ENCODE measurements around the gene UBE2QL1.

The UBE2QL1 gene

DNA sequence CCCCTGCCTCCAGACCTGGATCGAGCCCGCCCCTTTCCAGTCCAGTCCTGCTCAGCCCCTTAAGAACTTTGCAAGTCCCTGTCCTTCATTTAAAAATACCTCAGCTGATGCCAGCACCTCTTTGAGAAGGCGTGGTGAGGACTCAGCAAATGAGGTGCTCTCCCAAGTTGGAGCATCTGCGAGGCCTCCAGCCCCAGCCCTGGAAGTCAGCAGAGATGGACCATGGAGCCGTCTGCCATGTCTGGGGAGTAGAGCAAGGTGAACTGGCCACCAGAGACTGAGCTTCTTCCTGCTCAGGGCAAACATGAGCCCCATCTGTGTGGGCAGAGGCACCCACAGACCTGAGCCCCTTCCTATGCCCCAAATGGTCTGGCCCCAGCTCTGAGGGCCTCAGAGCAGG lies 71.5 kb downstream of the UBE2QL1 start:
- TF ChIP-seq TOX (CRISPR knock-in tag; IDR thresholded peaks at IDR 0.05; ENCODE audit: borderline replicate concordance): no peak
- TF ChIP-seq SNAI2 (CRISPR knock-in tag; IDR thresholded peaks at IDR 0.05): no peak
- TF ChIP-seq ZNF565 (CRISPR knock-in tag; conservative IDR thresholded peaks at IDR 0.05; ENCODE audit: low read depth): no peak
- TF ChIP-seq GLIS3 (CRISPR knock-in tag; IDR thresholded peaks at IDR 0.05): no peak
- no peak for TF ChIP-seq ESRRG (CRISPR knock-in tag; IDR thresholded peaks at IDR 0.05)
- no peak for TF ChIP-seq TCF4 (CRISPR knock-in tag; IDR thresholded peaks at IDR 0.05; ENCODE audit: borderline replicate concordance)
- TF ChIP-seq RARB (CRISPR knock-in tag; IDR thresholded peaks at IDR 0.05): no peak
- no peak for TF ChIP-seq PPARA (CRISPR knock-in tag; IDR thresholded peaks at IDR 0.05; ENCODE audit: borderline replicate concordance)
- no peak for TF ChIP-seq ZNF70 (CRISPR knock-in tag; IDR thresholded peaks at IDR 0.05)
- TF ChIP-seq ZFP30 (CRISPR knock-in tag; IDR thresholded peaks at IDR 0.05): no peak
- TF ChIP-seq BACH2 (CRISPR knock-in tag; IDR thresholded peaks at IDR 0.05; ENCODE audit: borderline replicate concordance): no peak
- TF ChIP-seq, protein P1, sequence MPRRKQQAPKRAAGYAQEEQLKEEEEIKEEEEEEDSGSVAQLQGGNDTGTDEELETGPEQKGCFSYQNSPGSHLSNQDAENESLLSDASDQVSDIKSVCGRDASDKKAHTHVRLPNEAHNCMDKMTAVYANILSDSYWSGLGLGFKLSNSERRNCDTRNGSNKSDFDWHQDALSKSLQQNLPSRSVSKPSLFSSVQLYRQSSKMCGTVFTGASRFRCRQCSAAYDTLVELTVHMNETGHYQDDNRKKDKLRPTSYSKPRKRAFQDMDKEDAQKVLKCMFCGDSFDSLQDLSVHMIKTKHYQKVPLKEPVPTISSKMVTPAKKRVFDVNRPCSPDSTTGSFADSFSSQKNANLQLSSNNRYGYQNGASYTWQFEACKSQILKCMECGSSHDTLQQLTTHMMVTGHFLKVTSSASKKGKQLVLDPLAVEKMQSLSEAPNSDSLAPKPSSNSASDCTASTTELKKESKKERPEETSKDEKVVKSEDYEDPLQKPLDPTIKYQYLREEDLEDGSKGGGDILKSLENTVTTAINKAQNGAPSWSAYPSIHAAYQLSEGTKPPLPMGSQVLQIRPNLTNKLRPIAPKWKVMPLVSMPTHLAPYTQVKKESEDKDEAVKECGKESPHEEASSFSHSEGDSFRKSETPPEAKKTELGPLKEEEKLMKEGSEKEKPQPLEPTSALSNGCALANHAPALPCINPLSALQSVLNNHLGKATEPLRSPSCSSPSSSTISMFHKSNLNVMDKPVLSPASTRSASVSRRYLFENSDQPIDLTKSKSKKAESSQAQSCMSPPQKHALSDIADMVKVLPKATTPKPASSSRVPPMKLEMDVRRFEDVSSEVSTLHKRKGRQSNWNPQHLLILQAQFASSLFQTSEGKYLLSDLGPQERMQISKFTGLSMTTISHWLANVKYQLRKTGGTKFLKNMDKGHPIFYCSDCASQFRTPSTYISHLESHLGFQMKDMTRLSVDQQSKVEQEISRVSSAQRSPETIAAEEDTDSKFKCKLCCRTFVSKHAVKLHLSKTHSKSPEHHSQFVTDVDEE (CRISPR knock-in tag; IDR thresholded peaks at IDR 0.05): no peak
- TF ChIP-seq CSDC2 (CRISPR knock-in tag; IDR thresholded peaks at IDR 0.05): no peak
- TF ChIP-seq, protein P2, sequence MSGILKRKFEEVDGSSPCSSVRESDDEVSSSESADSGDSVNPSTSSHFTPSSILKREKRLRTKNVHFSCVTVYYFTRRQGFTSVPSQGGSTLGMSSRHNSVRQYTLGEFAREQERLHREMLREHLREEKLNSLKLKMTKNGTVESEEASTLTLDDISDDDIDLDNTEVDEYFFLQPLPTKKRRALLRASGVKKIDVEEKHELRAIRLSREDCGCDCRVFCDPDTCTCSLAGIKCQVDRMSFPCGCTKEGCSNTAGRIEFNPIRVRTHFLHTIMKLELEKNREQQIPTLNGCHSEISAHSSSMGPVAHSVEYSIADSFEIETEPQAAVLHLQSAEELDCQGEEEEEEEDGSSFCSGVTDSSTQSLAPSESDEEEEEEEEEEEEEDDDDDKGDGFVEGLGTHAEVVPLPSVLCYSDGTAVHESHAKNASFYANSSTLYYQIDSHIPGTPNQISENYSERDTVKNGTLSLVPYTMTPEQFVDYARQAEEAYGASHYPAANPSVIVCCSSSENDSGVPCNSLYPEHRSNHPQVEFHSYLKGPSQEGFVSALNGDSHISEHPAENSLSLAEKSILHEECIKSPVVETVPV (CRISPR knock-in tag; IDR thresholded peaks at IDR 0.05): no peak
- TF ChIP-seq ZC3H10 (CRISPR knock-in tag; IDR thresholded peaks at IDR 0.05): no peak
- TF ChIP-seq, protein P3, sequence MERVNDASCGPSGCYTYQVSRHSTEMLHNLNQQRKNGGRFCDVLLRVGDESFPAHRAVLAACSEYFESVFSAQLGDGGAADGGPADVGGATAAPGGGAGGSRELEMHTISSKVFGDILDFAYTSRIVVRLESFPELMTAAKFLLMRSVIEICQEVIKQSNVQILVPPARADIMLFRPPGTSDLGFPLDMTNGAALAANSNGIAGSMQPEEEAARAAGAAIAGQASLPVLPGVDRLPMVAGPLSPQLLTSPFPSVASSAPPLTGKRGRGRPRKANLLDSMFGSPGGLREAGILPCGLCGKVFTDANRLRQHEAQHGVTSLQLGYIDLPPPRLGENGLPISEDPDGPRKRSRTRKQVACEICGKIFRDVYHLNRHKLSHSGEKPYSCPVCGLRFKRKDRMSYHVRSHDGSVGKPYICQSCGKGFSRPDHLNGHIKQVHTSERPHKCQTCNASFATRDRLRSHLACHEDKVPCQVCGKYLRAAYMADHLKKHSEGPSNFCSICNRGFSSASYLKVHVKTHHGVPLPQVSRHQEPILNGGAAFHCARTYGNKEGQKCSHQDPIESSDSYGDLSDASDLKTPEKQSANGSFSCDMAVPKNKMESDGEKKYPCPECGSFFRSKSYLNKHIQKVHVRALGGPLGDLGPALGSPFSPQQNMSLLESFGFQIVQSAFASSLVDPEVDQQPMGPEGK (CRISPR knock-in tag; IDR thresholded peaks at IDR 0.05; ENCODE audit: borderline replicate concordance): no peak
- TF ChIP-seq OSR1 (CRISPR knock-in tag; IDR thresholded peaks at IDR 0.05): no peak
- TF ChIP-seq ZFP3 (CRISPR knock-in tag; IDR thresholded peaks at IDR 0.05): no peak
- TF ChIP-seq, protein P4, sequence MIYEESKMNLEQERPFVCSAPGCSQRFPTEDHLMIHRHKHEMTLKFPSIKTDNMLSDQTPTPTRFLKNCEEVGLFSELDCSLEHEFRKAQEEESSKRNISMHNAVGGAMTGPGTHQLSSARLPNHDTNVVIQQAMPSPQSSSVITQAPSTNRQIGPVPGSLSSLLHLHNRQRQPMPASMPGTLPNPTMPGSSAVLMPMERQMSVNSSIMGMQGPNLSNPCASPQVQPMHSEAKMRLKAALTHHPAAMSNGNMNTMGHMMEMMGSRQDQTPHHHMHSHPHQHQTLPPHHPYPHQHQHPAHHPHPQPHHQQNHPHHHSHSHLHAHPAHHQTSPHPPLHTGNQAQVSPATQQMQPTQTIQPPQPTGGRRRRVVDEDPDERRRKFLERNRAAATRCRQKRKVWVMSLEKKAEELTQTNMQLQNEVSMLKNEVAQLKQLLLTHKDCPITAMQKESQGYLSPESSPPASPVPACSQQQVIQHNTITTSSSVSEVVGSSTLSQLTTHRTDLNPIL (CRISPR knock-in tag; IDR thresholded peaks at IDR 0.05; ENCODE audit: low read depth): no peak
- ATAC-seq: no peak

DNA sequence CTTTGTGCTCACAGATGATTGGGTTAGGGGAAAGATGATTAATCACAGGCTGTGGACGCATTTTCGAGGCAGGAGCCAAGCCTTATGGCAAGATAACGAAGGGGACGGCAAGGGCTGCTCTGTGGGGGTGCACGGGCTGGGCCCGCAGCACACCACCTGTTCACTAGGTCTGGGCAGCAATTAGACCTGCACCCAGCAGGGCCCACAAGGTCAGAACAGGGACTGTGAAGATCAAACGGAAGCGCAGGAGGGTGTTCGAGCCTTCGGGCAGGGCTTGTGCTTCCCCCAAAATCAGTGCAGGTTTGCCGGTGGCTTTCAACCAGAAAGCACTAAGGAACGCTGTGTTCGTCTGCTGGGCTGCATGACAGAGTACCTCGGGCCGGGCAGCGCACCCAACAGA lies 73.7 kb downstream of the UBE2QL1 start:
- no peak for ATAC-seq
- no peak for TF ChIP-seq SNAI2 (CRISPR knock-in tag; IDR thresholded peaks at IDR 0.05)
- no peak for TF ChIP-seq ZC3H10 (CRISPR knock-in tag; IDR thresholded peaks at IDR 0.05)

DNA sequence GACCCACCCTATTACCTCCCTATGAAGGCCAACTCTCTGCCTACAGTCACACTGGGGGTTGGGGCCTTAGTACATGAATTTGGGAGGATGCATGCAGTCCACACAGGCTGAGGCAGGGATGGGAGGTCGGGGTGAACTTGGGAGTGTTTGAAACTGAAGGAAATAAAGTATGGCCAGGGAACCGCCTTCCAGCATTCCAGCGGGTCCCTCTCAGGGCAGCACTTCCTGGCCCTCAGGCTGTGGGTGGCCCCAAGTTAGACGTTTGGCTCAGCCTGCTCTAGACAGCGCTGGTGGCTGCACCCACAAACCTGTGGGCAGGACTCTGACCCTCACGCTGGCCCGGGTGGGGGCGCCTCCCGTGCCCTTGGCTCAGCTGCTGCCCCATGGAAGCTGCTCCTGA lies 74.3 kb downstream of the UBE2QL1 start:
- no peak for ATAC-seq
- TF ChIP-seq ZFP30 (CRISPR knock-in tag; IDR thresholded peaks at IDR 0.05): no peak
- TF ChIP-seq CSDC2 (CRISPR knock-in tag; IDR thresholded peaks at IDR 0.05): no peak
- TF ChIP-seq, protein P1 (CRISPR knock-in tag; IDR thresholded peaks at IDR 0.05): no peak
- no peak for TF ChIP-seq OSR1 (CRISPR knock-in tag; IDR thresholded peaks at IDR 0.05)
- no peak for TF ChIP-seq ZC3H10 (CRISPR knock-in tag; IDR thresholded peaks at IDR 0.05)
- no peak for TF ChIP-seq ISL1 (CRISPR knock-in tag; IDR thresholded peaks at IDR 0.05)
- no peak for TF ChIP-seq TOX (CRISPR knock-in tag; IDR thresholded peaks at IDR 0.05; ENCODE audit: borderline replicate concordance)
- TF ChIP-seq, protein P5, sequence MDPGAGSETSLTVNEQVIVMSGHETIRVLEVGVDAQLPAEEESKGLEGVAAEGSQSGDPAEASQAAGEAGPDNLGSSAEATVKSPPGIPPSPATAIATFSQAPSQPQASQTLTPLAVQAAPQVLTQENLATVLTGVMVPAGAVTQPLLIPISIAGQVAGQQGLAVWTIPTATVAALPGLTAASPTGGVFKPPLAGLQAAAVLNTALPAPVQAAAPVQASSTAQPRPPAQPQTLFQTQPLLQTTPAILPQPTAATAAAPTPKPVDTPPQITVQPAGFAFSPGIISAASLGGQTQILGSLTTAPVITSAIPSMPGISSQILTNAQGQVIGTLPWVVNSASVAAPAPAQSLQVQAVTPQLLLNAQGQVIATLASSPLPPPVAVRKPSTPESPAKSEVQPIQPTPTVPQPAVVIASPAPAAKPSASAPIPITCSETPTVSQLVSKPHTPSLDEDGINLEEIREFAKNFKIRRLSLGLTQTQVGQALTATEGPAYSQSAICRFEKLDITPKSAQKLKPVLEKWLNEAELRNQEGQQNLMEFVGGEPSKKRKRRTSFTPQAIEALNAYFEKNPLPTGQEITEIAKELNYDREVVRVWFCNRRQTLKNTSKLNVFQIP (CRISPR knock-in tag; IDR thresholded peaks at IDR 0.05; ENCODE audit: borderline replicate concordance, low read depth): no peak
- no peak for TF ChIP-seq GLIS3 (CRISPR knock-in tag; IDR thresholded peaks at IDR 0.05)
- TF ChIP-seq ESRRG (CRISPR knock-in tag; IDR thresholded peaks at IDR 0.05): no peak
- TF ChIP-seq SNAI2 (CRISPR knock-in tag; IDR thresholded peaks at IDR 0.05): no peak
- TF ChIP-seq, protein P4 (CRISPR knock-in tag; IDR thresholded peaks at IDR 0.05; ENCODE audit: low read depth): no peak
- no peak for TF ChIP-seq ZNF565 (CRISPR knock-in tag; conservative IDR thresholded peaks at IDR 0.05; ENCODE audit: low read depth)
- TF ChIP-seq, protein P2 (CRISPR knock-in tag; IDR thresholded peaks at IDR 0.05): no peak
